Kidney epithelial cell (primary cell): ENCODE measurements around the gene TMEM119. TPM values are rescaled to one million over a fixed set of nuclear protein-coding genes. Genes with fewer than 3 reads are reported as not detected.

Experiments used
- DNase-seq: peaks from one replicate; pipeline ENCODE4 v3.0.0-alpha.2; 2010; ENCODE audit warnings: low read depth
- H3K27me3 ChIP-seq: 2 replicates; pipeline ENCODE4 v1.6.0; 2011; ENCODE audit warnings: low read length; ENCODE audit not compliant: control insufficient read depth, insufficient read depth
- H3K36me3 ChIP-seq: 2 replicates; pipeline ENCODE4 v1.5.1; 2011; ENCODE audit warnings: low read length; ENCODE audit not compliant: control insufficient read depth, insufficient read depth
- H3K4me3 ChIP-seq: 2 replicates; pipeline ENCODE4 v1.5.1; 2011; ENCODE audit warnings: low read depth, mild to moderate bottlenecking, control low read depth, low read length
- total RNA-seq: library from RNA; depleted of rRNA; stranded (reverse); fragments of >200 nt; gene quantifications from 2 replicates; pipeline ENCODE4 v1.2.3, GENCODE V29; 2015
- TF ChIP-seq, protein P1 (sequence below): IDR thresholded peaks from 2 replicates; pipeline ENCODE4 v1.5.1; 2011; ENCODE audit warnings: mild to moderate bottlenecking, moderate library complexity, low read length, control low read depth, inconsistent platforms; ENCODE audit not compliant: insufficient read depth, poor library complexity, severe bottlenecking

The TMEM119 gene
- total RNA-seq, 1 donor from 2014 or later, result not detected

DNA sequence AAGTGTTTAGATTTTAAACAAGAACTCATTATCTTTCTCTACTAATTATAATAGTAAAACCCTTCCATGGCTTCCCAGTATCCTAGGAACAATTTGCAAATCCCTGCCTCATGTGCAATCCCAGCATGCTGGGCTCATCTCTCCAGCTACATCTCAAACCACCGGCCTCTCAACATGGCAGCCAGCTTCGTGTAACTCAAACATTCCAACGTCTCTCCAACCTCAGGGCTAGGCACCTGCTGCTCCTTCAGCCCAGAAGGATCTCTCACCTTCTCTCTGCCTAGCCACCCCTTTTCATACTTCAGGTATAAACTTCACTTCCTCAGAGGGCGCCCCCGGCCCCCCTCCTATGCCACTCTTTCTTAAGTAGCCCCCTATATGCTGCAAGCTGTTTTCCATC is 44.1 kb downstream of the TMEM119 start:
- Histone ChIP-seq H3K36me3 (peaks cover 2% of the 10 kb centered on the region), H3K4me3 (no peak overlapping the region)
- TF ChIP-seq, protein P1, sequence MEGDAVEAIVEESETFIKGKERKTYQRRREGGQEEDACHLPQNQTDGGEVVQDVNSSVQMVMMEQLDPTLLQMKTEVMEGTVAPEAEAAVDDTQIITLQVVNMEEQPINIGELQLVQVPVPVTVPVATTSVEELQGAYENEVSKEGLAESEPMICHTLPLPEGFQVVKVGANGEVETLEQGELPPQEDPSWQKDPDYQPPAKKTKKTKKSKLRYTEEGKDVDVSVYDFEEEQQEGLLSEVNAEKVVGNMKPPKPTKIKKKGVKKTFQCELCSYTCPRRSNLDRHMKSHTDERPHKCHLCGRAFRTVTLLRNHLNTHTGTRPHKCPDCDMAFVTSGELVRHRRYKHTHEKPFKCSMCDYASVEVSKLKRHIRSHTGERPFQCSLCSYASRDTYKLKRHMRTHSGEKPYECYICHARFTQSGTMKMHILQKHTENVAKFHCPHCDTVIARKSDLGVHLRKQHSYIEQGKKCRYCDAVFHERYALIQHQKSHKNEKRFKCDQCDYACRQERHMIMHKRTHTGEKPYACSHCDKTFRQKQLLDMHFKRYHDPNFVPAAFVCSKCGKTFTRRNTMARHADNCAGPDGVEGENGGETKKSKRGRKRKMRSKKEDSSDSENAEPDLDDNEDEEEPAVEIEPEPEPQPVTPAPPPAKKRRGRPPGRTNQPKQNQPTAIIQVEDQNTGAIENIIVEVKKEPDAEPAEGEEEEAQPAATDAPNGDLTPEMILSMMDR, result no peak

GRCh38 chr12:108551535-108551934 is 46.3 kb downstream of the TMEM119 start:
- TF ChIP-seq, protein P1, result no peak
- H3K4me3 ChIP-seq, result no peak overlapping the region
- no peaks in the 10 kb centered on the region for H3K36me3 ChIP-seq
- H3K27me3 ChIP-seq, result no peaks in the 10 kb centered on the region
- DNase-seq, result no peak

More for the DNA sequence above, 44.1 kb downstream of the TMEM119 start:
- no peaks in the 10 kb centered on the region for H3K27me3 ChIP-seq
- no peak for DNase-seq

- Histone ChIP-seq H3K36me3 (no peaks in the 10 kb centered on the region), H3K27me3 (no peaks in the 10 kb centered on the region), H3K4me3 (no peak overlapping the region)
- DNase-seq, result no peak
- TF ChIP-seq, protein P1, result no peak
Observed at GRCh38 chr12:108548954-108549521, 48.8 kb downstream of the TMEM119 start.

GRCh38 chr12:108547686-108548085 is 50.2 kb downstream of the TMEM119 start:
- no peak for DNase-seq
- no peaks in the 10 kb centered on the region for H3K27me3 ChIP-seq
- no peak overlapping the region for H3K4me3 ChIP-seq
- TF ChIP-seq, protein P1, result no peak
- no peaks in the 10 kb centered on the region for H3K36me3 ChIP-seq

- H3K36me3 ChIP-seq, result no peaks in the 10 kb centered on the region
- TF ChIP-seq, protein P1, result no peak
Observed at GRCh38 chr12:108543652-108544051, 54.2 kb downstream of the TMEM119 start.

DNA sequence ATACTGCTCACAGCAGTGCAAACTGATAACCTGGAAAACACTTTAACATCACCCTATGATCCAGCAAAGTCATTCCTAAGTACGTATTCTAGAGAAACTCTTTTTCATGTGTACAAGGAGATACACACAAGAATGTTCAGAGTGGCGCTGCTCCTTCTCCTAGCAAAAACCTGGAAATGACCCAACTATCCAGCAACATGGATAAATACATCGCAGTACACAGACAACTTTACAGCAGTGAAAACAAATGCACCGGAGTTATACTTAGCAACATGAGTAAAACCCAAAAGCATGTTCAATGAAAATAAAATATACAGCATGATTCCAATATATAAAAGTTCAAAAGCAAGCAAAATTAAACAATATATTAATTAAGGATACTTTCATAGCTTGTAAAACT is 55.6 kb downstream of the TMEM119 start:
- TF ChIP-seq, protein P1, result no peak
- Histone ChIP-seq H3K36me3 (no peaks in the 10 kb centered on the region), H3K27me3 (no peaks in the 10 kb centered on the region), H3K4me3 (no peak overlapping the region)
- no peak for DNase-seq

More at GRCh38 chr12:108543652-108544051, 54.2 kb downstream of the TMEM119 start:
- Histone ChIP-seq H3K4me3 (no peak overlapping the region), H3K27me3 (no peaks in the 10 kb centered on the region)
- DNase-seq, result no peak
